Naive B cell (primary cell): Measurements from ENCODE around the gene MYO3B. TPM values are rescaled to one million over a fixed set of nuclear protein-coding genes. Genes with fewer than 3 reads are reported as not detected.
"Not testable (repeated sequence)": the region's sequence is repeated elsewhere in the genome, so short reads cannot be mapped to it uniquely, and the experiment has no call there.

Experiments
- ATAC-seq, 2 donors: fragments of 150-1000 bp; cut with Tn5 transposase; 2 replicates each; pipeline ENCODE4 v1.10.0; 2021; ENCODE audit warnings: low read depth in 2 of 2, mild to moderate bottlenecking in 2 of 2, moderate library complexity in 2 of 2
- DNase-seq: peaks from one replicate; pipeline ENCODE4 v3.0.0; 2022
- H3K27ac Mint-ChIP-seq, 6 donors: one replicate each; pipeline ENCODE4 v1.8.0; 2020 to 2022; ENCODE audit warnings: mild to moderate bottlenecking in 6 of 6, mixed read lengths in 6 of 6, moderate library complexity in 5 of 6, inconsistent platforms in 2 of 6
- H3K27me3 Mint-ChIP-seq, 3 donors: one replicate each; pipeline ENCODE4 v1.8.0; 2021 to 2022; ENCODE audit warnings: mixed read lengths in 3 of 3, mild to moderate bottlenecking in 1 of 3
- H3K36me3 Mint-ChIP-seq, 2 donors: one replicate each; pipeline ENCODE4 v1.8.0; 2020 to 2022; ENCODE audit warnings: mixed read lengths in 2 of 2, inconsistent platforms in 1 of 2, mild to moderate bottlenecking in 1 of 2
- H3K4me1 Mint-ChIP-seq, 3 donors: one replicate each; pipeline ENCODE4 v1.8.0; 2020 to 2022; ENCODE audit warnings: mixed read lengths in 3 of 3, inconsistent platforms in 1 of 3, mild to moderate bottlenecking in 1 of 3, moderate library complexity in 1 of 3
- H3K4me3 Mint-ChIP-seq, 8 donors: one replicate each; pipeline ENCODE4 v1.8.0; 2020 to 2022; ENCODE audit warnings: mild to moderate bottlenecking in 8 of 8, mixed read lengths in 8 of 8, moderate library complexity in 8 of 8, inconsistent platforms in 2 of 8
- H3K9me3 Mint-ChIP-seq, 7 donors: one replicate each; pipeline ENCODE4 v1.8.0; 2020 to 2022; ENCODE audit warnings: mixed read lengths in 7 of 7, mild to moderate bottlenecking in 5 of 7, inconsistent platforms in 2 of 7, moderate library complexity in 1 of 7
- polyA plus RNA-seq, 6 donors: library from polyadenylated mRNA; unstranded; fragments of 300-500 nt; fragmentation: Illumina TruSeq; gene quantifications; one replicate each; pipeline ENCODE4 v1.2.3, GENCODE V29; 2021; ENCODE audit warnings: low read depth in 6 of 6

The MYO3B gene
- polyA plus RNA-seq, 6 donors from 2014 or later = not detected

GRCh38 chr2:170434396-170434795 is 256.4 kb downstream of the MYO3B start:
- not testable (repeated sequence) for DNase-seq, H3K4me1 Mint-ChIP-seq, H3K27ac Mint-ChIP-seq, ATAC-seq, H3K9me3 Mint-ChIP-seq, H3K36me3 Mint-ChIP-seq, H3K4me3 Mint-ChIP-seq
- H3K27me3 Mint-ChIP-seq = peaks cover 0 to 27% (median 16%) of the 10 kb centered on the region in 3 donors

- peaks cover 0 to 27% (median 16%) of the 10 kb centered on the region in 3 donors for H3K27me3 Mint-ChIP-seq
- H3K4me3 Mint-ChIP-seq = no peak overlapping the region
- no peaks in the 10 kb centered on the region for H3K36me3 Mint-ChIP-seq
- no peak for ATAC-seq
- DNase-seq = no peak
- no peaks in the 10 kb centered on the region for H3K4me1 Mint-ChIP-seq
- peaks cover 0 to 5% (median 0%) of the 10 kb centered on the region in 7 donors for H3K9me3 Mint-ChIP-seq
- H3K27ac Mint-ChIP-seq = no peak overlapping the region
Observed at GRCh38 chr2:170434900-170435621, 257.1 kb downstream of the MYO3B start.

DNA sequence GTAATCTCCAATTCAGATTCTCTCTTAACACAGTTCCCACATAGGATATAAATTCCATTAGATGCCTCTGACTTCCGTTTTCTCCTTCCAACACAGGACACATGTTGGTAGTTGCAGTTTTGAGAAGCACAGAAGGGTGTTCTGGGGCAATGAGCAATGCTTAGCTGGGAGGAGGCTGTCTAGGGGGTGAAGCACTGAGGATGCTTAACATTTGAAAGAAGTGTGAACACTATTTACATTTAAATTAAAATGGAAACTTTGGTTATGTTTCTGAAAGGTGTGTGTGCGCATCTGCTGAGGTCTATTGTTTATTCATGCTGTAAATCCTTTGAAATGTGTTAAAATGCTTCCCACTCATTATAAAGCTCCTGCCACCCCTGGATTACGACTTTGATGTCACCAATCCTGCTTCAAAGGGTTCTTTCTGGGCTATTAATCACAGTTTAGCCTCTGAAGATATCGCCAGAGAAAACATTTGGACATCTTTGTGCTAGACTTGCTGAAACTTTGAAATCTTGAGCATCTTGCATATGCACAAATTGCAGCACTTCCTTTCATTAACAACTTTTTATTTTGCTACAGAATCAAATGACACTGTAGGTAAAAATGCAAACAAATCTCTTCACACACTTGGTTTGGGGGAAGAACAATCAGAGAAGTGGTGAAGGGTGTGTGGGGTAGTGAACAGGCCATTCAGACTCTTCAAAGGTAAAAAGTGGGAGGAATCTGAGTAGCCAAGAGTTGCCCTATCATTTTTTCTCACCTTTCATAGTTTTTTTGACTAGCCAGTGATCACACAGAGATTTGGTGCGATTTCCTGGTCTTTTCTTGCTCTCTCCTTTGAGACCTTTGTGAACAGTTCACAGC is 258.4 kb downstream of the MYO3B start:
- Mint-ChIP-seq H3K4me1 (no peaks in the 10 kb centered on the region), H3K4me3 (no peak overlapping the region), H3K27ac (no peak overlapping the region), H3K9me3 (peaks cover 0 to 4% (median 0%) of the 10 kb centered on the region in 7 donors), H3K27me3 (peaks cover 3 to 23% (median 20%) of the 10 kb centered on the region in 3 donors), H3K36me3 (no peaks in the 10 kb centered on the region)
- no peak for DNase-seq
- ATAC-seq = no peak

- ATAC-seq (no peak), DNase-seq (no peak)
- no peaks in the 10 kb centered on the region for H3K4me1 Mint-ChIP-seq
- H3K4me3 Mint-ChIP-seq = no peak overlapping the region
- H3K27me3 Mint-ChIP-seq = peaks cover 19 to 28% (median 21%) of the 10 kb centered on the region in 3 donors
- H3K36me3 Mint-ChIP-seq = no peaks in the 10 kb centered on the region
- H3K27ac Mint-ChIP-seq = no peak overlapping the region
- H3K9me3 Mint-ChIP-seq = peaks cover 0 to 23% (median 4%) of the 10 kb centered on the region in 7 donors
Observed at GRCh38 chr2:170446078-170446477, 268.1 kb downstream of the MYO3B start.

- no peaks in the 10 kb centered on the region for H3K36me3 Mint-ChIP-seq
- DNase-seq (no peak), ATAC-seq (no peak)
- peaks cover 0 to 15% (median 6%) of the 10 kb centered on the region in 7 donors for H3K9me3 Mint-ChIP-seq
- peaks cover 14 to 21% (median 17%) of the 10 kb centered on the region in 3 donors for H3K27me3 Mint-ChIP-seq
- no peak overlapping the region for H3K4me3 Mint-ChIP-seq
- no peaks in the 10 kb centered on the region for H3K4me1 Mint-ChIP-seq
- no peak overlapping the region for H3K27ac Mint-ChIP-seq
Observed at GRCh38 chr2:170449034-170449433, 271.1 kb downstream of the MYO3B start.

GRCh38 chr2:170454471-170455372 is 276.8 kb downstream of the MYO3B start:
- ATAC-seq = no peak

DNA sequence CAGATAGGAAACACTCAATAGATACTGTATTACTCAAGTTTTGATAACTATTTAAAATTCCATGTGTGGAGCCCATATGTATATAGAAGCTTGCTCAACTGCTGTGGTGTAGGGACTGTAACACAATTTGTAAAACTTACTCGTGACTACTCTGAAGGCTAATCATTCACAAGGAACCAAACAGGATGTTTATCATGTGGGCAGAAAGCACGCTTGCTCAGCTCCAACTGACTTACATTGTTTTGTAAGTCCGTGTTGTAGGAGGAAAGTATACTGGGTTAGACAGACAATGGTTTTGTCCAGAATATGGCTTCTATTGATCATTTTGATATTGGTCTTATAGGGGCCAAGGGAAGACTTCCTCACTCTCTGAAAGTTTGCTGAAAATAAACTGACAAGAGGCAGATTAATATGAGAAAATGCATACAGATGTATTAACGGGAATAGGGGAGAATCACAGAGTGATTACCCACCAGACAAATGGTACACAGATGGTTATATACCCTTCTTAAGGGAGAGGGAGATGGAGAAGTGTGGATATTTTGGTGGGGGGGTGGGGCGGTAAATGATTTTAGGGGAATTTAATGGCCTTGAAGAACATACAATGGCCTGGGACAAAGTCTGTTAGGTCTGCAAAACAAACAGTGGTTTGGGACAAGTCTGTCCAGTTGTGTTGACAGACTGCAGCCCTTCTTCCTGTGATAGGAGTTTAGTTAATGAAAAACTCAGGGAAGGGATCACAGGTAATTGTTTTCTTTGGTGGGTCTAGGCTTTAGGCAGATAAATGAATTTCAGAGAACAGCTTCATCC is 277.9 kb downstream of the MYO3B start:
- H3K4me1 Mint-ChIP-seq = no peaks in the 10 kb centered on the region
- ATAC-seq (no peak), DNase-seq (no peak)
- peaks cover 0 to 9% (median 0%) of the 10 kb centered on the region in 7 donors for H3K9me3 Mint-ChIP-seq
- no peak overlapping the region for H3K4me3 Mint-ChIP-seq
- H3K27me3 Mint-ChIP-seq = peaks cover 0 to 6% (median 5%) of the 10 kb centered on the region in 3 donors
- H3K36me3 Mint-ChIP-seq = no peaks in the 10 kb centered on the region
- no peak overlapping the region for H3K27ac Mint-ChIP-seq

More at GRCh38 chr2:170454471-170455372, 276.8 kb downstream of the MYO3B start:
- Mint-ChIP-seq H3K27ac (no peak overlapping the region), H3K4me3 (no peak overlapping the region), H3K4me1 (no peaks in the 10 kb centered on the region), H3K36me3 (no peaks in the 10 kb centered on the region), H3K27me3 (peaks cover 0 to 8% (median 6%) of the 10 kb centered on the region in 3 donors), H3K9me3 (peaks cover 0 to 11% (median 0%) of the 10 kb centered on the region in 7 donors)
- no peak for DNase-seq

DNA sequence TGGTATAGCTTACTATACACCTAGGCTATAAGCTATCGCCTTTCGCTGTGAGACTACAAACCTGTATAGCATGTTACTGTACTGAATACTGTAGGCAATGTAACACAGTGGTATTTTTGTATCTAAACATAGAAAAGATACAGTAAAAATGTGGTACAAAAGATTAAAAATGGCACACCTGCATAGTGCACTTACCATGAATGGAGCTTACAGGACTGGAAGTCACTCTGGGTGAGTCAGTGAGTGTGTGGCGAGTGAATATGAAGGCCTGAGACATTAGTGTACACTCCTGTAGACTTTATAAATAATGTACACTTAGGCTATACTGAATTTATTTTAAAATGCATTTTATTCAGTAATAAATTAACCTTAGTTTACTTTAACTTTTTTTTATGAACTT is 279.0 kb downstream of the MYO3B start:
- Mint-ChIP-seq H3K4me3 (no peak overlapping the region), H3K27me3 (peaks cover 0 to 6% (median 0%) of the 10 kb centered on the region in 3 donors), H3K27ac (no peak overlapping the region), H3K36me3 (no peaks in the 10 kb centered on the region), H3K4me1 (no peaks in the 10 kb centered on the region), H3K9me3 (peaks cover 0 to 5% (median 0%) of the 10 kb centered on the region in 7 donors)
- ATAC-seq (no peak), DNase-seq (no peak)

GRCh38 chr2:170457742-170458141 is 279.8 kb downstream of the MYO3B start:
- ATAC-seq = no peak
- peaks cover 0 to 6% (median 0%) of the 10 kb centered on the region in 3 donors for H3K27me3 Mint-ChIP-seq
- peaks cover 0 to 5% (median 0%) of the 10 kb centered on the region in 7 donors for H3K9me3 Mint-ChIP-seq
- H3K4me3 Mint-ChIP-seq = no peak overlapping the region
- no peaks in the 10 kb centered on the region for H3K36me3 Mint-ChIP-seq
- H3K4me1 Mint-ChIP-seq = no peaks in the 10 kb centered on the region
- no peak overlapping the region for H3K27ac Mint-ChIP-seq
- DNase-seq = no peak

DNA sequence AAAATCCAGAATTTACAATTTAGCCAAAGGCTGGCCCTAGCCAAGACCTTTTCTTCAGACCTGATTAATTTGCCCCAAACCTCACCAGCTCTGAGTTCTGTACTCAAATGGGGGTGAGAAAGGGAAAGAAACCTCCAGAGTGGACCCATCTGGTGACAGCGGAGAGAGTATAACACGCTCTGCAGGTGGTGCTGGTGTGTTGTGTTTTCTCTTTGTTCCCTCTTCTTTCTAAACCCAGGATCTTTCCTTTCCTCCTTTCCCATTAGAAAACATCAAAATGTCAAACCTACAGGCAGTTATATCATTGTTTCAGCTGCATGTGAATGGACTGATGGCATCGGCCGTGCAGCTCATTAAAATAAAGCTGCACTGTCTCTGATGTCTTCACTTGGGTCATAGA is 283.9 kb downstream of the MYO3B start:
- Mint-ChIP-seq H3K9me3 (peaks cover 0 to 5% (median 0%) of the 10 kb centered on the region in 7 donors), H3K27me3 (no peaks in the 10 kb centered on the region), H3K4me3 (no peak overlapping the region), H3K27ac (no peak overlapping the region), H3K4me1 (no peaks in the 10 kb centered on the region), H3K36me3 (no peaks in the 10 kb centered on the region)
- ATAC-seq (no peak), DNase-seq (no peak)

DNA sequence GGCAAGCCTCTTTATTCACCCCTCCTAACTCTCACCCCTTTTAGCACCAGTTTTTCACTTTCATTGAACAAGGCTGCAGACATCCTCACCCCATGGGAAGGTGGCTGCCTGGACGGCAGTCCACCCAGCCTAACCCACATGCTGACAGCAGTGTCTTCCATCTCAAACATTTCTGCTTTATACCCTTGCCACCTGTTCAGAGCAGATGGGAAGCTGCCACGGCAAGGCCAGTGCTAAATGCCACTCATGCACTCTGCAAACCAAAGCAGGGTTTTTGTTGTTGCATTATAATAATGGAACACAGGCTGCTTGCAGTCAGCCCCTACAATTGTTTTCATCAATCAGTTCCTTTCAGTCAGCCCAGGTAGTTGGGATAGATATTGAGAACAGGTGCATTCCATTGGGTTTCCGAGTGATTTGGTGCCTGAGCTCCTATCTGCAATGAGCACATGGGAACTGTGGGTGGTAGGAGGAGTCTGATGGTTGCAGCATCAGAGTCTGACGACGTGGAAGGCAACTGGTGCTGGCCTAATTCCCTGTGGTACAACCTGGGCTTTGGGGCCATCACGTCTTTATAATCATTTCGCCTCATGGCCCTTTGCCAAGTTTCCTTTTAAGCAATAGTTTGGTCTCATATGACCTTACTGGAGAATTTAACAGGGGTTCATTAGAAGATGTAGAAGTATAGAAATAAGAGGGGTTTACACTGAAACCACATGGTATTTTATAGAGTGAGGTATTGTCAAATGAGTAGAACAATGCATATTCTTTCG is 284.7 kb downstream of the MYO3B start:
- no peaks in the 10 kb centered on the region for H3K36me3 Mint-ChIP-seq
- no peaks in the 10 kb centered on the region for H3K27me3 Mint-ChIP-seq
- no peak for DNase-seq
- no peak for ATAC-seq
- H3K27ac Mint-ChIP-seq = no peak overlapping the region
- H3K9me3 Mint-ChIP-seq = peaks cover 0 to 5% (median 0%) of the 10 kb centered on the region in 7 donors
- H3K4me3 Mint-ChIP-seq = no peak overlapping the region
- no peaks in the 10 kb centered on the region for H3K4me1 Mint-ChIP-seq

GRCh38 chr2:170463206-170463537 is 285.2 kb downstream of the MYO3B start:
- no peak for ATAC-seq
- Mint-ChIP-seq H3K27me3 (no peaks in the 10 kb centered on the region), H3K4me3 (no peak overlapping the region), H3K36me3 (no peaks in the 10 kb centered on the region), H3K9me3 (peaks cover 0 to 5% (median 0%) of the 10 kb centered on the region in 7 donors), H3K27ac (no peak overlapping the region), H3K4me1 (no peaks in the 10 kb centered on the region)
- no peak for DNase-seq
